ENCODE data around the gene PLCE1.

DNA sequence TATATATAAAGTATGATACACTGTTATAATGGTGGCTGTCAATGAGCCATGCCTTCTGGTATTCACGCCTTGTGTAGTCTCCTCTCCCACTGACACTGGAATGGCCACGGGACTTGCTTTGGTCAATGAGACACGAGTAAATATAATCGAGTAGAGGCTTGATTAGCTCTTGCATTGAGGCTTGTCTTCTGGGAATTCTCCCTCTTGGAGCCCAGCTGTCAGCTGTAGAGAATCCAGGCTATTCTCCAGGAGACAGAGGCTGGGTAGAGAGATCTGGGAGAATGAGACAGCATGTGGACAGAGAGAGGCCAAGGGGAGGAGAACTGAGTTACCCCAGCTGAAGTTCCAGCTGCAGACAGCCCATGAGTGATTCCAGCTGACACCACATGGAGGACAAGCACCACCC is 25.2 kb upstream of the PLCE1 start:
- TF ChIP-seq CTCF (IDR thresholded peaks at IDR 0.05), result no peak
- TF ChIP-seq POLR2A (IDR thresholded peaks at IDR 0.05), result no peak
